Measurements from ENCODE around the gene SPACDR. TPM values are rescaled to one million over a fixed set of nuclear protein-coding genes. Genes with fewer than 3 reads are reported as not detected.

The SPACDR gene
- total RNA-seq, 1 donor from 2014 or later = 2.5 TPM

- Mint-ChIP-seq H3K27ac (ENCODE audit: unreplicated experiment) (peak within 1 kb of the TSS; percentile 100), H3K4me1 (ENCODE audit: low read depth, unreplicated experiment) (peaks cover 16% of the 10 kb centered on the region), H3K9me3 (ENCODE audit: unreplicated experiment) (no peaks in the 10 kb centered on the region), H3K4me3 (ENCODE audit: unreplicated experiment) (peak within 1 kb of the TSS; percentile 96), H3K36me3 (ENCODE audit: low read depth, unreplicated experiment) (peaks cover 7% of the 10 kb centered on the region), H3K27me3 (ENCODE audit: low read depth, unreplicated experiment) (no peaks in the 10 kb centered on the region)
- Histone ChIP-seq H3K27me3 (ENCODE audit: insufficient read depth, low read length) (no peaks in the 10 kb centered on the region), H4K20me1 (ENCODE audit: insufficient read depth, low read length) (peaks cover 39% of the 10 kb centered on the region), H3K4me1 (ENCODE audit: insufficient read depth, low read length) (peaks cover 15% of the 10 kb centered on the region), H2AFZ (ENCODE audit: low read depth, low read length) (peak within 1 kb of the TSS; percentile 82), H3K4me3 (ENCODE audit: insufficient read depth, low read depth, low read length) (peak within 1 kb of the TSS; percentile 81), H3K27ac (ENCODE audit: low read depth, low read length) (peak within 1 kb of the TSS; percentile 98), H3K79me2 (ENCODE audit: insufficient read depth, low read length) (peaks cover 49% of the 10 kb centered on the region), H3K9ac (ENCODE audit: low read length) (peak within 1 kb of the TSS; percentile 96), H3K36me3 (ENCODE audit: insufficient read depth, low read length) (peaks cover 20% of the 10 kb centered on the region), H3K9me3 (ENCODE audit: insufficient read depth, low read depth, low read length) (no peaks in the 10 kb centered on the region), H3K4me2 (ENCODE audit: low read length) (peak within 1 kb of the TSS; percentile 87)
- FAIRE-seq (no peak), DNase-seq (ENCODE audit: low read depth) (peak; percentile 84)
- TF ChIP-seq, protein P1, sequence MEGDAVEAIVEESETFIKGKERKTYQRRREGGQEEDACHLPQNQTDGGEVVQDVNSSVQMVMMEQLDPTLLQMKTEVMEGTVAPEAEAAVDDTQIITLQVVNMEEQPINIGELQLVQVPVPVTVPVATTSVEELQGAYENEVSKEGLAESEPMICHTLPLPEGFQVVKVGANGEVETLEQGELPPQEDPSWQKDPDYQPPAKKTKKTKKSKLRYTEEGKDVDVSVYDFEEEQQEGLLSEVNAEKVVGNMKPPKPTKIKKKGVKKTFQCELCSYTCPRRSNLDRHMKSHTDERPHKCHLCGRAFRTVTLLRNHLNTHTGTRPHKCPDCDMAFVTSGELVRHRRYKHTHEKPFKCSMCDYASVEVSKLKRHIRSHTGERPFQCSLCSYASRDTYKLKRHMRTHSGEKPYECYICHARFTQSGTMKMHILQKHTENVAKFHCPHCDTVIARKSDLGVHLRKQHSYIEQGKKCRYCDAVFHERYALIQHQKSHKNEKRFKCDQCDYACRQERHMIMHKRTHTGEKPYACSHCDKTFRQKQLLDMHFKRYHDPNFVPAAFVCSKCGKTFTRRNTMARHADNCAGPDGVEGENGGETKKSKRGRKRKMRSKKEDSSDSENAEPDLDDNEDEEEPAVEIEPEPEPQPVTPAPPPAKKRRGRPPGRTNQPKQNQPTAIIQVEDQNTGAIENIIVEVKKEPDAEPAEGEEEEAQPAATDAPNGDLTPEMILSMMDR (IDR thresholded peaks at IDR 0.05; ENCODE audit: insufficient read depth, low read depth, low read length) = no peak
- TF ChIP-seq EZH2 (IDR thresholded peaks at IDR 0.05; ENCODE audit: insufficient read depth, low read length) = no peak
Measured at GRCh38 chr7:100429637-100430492, 34.2 kb downstream of the SPACDR start, which contains the start of gene MEPCE. Gene MEPCE (plus strand): TSS chr7:100429831. CDS start chr7:100430019, 188 bp downstream.

DNA sequence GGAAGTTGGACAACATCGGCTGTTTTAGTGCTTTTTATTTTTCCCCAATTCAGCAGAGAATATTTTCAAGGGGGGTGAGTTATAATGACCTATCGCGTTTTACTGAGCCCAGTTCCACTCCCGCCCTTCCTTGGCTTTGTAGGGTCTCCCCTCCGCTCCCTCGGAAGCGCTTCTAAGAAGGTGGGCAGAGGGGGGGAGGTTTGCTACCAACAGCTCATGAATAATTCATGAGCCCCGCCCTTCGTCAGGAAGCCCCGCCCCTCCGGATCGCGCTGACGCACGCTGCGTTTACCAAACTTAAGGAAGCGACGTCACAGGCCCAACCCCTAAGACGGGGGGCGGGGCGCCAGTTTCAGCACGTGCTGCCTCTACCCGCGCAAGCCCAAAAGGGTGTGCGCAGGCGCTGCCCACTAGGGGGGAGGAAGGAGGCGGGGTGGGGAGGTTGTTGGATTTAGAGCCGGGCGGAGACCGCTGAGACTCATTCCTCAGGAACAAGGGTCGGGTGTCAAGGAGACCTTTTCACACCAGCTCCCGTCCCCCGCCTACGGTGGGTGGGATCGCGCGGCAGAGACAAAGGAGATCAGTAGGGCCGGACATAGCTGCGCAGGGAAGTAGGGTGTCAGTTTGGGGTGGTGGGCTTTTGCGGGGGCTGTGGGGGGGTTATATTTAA is 35.0 kb downstream of the SPACDR start:
- peaks cover 15% of the 10 kb centered on the region for H3K4me1 ChIP-seq (ENCODE audit: insufficient read depth, low read length)
- Mint-ChIP-seq H3K9me3 (ENCODE audit: unreplicated experiment) (no peaks in the 10 kb centered on the region), H3K27me3 (ENCODE audit: low read depth, unreplicated experiment) (no peaks in the 10 kb centered on the region), H3K4me1 (ENCODE audit: low read depth, unreplicated experiment) (peaks cover 11% of the 10 kb centered on the region), H3K36me3 (ENCODE audit: low read depth, unreplicated experiment) (peaks cover 7% of the 10 kb centered on the region), H3K4me3 (ENCODE audit: unreplicated experiment) (peak overlapping the region; percentile 96), H3K27ac (ENCODE audit: unreplicated experiment) (peak overlapping the region; percentile 100)
- H3K9me3 ChIP-seq (ENCODE audit: insufficient read depth, low read depth, low read length) = no peaks in the 10 kb centered on the region
- FAIRE-seq (no peak), DNase-seq (ENCODE audit: low read depth) (peak; percentile 96)
- H3K4me3 ChIP-seq (ENCODE audit: insufficient read depth, low read depth, low read length) = peak overlapping the region; percentile 81
- peak overlapping the region; percentile 82 for H2AFZ ChIP-seq (ENCODE audit: low read depth, low read length)
- H3K9ac ChIP-seq (ENCODE audit: low read length) = peak overlapping the region; percentile 96
- no peaks in the 10 kb centered on the region for H3K27me3 ChIP-seq (ENCODE audit: insufficient read depth, low read length)
- H3K79me2 ChIP-seq (ENCODE audit: insufficient read depth, low read length) = peaks cover 43% of the 10 kb centered on the region
- TF ChIP-seq, protein P1 (IDR thresholded peaks at IDR 0.05; ENCODE audit: insufficient read depth, low read depth, low read length) = no peak
- no peak for TF ChIP-seq EZH2 (IDR thresholded peaks at IDR 0.05; ENCODE audit: insufficient read depth, low read length)
- H3K4me2 ChIP-seq (ENCODE audit: low read length) = peak overlapping the region; percentile 87
- H3K27ac ChIP-seq (ENCODE audit: low read depth, low read length) = peak overlapping the region; percentile 98
- H4K20me1 ChIP-seq (ENCODE audit: insufficient read depth, low read length) = peaks cover 32% of the 10 kb centered on the region
- H3K36me3 ChIP-seq (ENCODE audit: insufficient read depth, low read length) = peaks cover 15% of the 10 kb centered on the region
